Epithelial cell of proximal tubule (primary cell): ENCODE measurements around the gene ACTL8. TPM values are rescaled to one million over a fixed set of nuclear protein-coding genes. Genes with fewer than 3 reads are reported as not detected.

Experiments used
- DNase-seq: peaks from one replicate; pipeline ENCODE4 v3.0.0-alpha.2; 2011; ENCODE audit warnings: low read depth
- H3K4me3 ChIP-seq: 2 replicates; pipeline ENCODE4 v1.5.1; 2011; ENCODE audit warnings: low read depth, mild to moderate bottlenecking, low read length
- CTCF ChIP-seq: conservative IDR thresholded peaks from 2 replicates; pipeline ENCODE4 v1.5.1; 2012; ENCODE audit warnings: low read depth, mild to moderate bottlenecking, low read length
- total RNA-seq: library from RNA; depleted of rRNA; stranded (reverse); fragments of >200 nt; gene quantifications from 2 replicates; pipeline ENCODE4 v1.2.3, GENCODE V29; 2015

The ACTL8 gene
- total RNA-seq, 1 donor from 2014 or later = not detected

GRCh38 chr1:17795836-17796645 is 40.9 kb downstream of the ACTL8 start:
- DNase-seq = no peak
- no peak for TF ChIP-seq CTCF
- no peak overlapping the region for H3K4me3 ChIP-seq

- TF ChIP-seq CTCF = no peak
- no peak for DNase-seq
These were observed 42.3 kb downstream of the ACTL8 start for GRCh38 chr1:17797478-17797877.

GRCh38 chr1:17798011-17798410 is 42.9 kb downstream of the ACTL8 start:
- no peak for DNase-seq
- no peak overlapping the region for H3K4me3 ChIP-seq
- TF ChIP-seq CTCF = no peak

More at GRCh38 chr1:17797478-17797877, 42.3 kb downstream of the ACTL8 start:
- no peak overlapping the region for H3K4me3 ChIP-seq

- DNase-seq = no peak
- TF ChIP-seq CTCF = no peak
- no peak overlapping the region for H3K4me3 ChIP-seq
These were observed 43.8 kb downstream of the ACTL8 start for GRCh38 chr1:17798799-17799382.

- H3K4me3 ChIP-seq = no peak overlapping the region
- no peak for DNase-seq
- TF ChIP-seq CTCF = no peak
These were observed 44.5 kb downstream of the ACTL8 start for GRCh38 chr1:17799642-17800041.

GRCh38 chr1:17802164-17802563 is 47.0 kb downstream of the ACTL8 start:
- DNase-seq = no peak
- no peak for TF ChIP-seq CTCF
- H3K4me3 ChIP-seq = no peak overlapping the region
